ENCODE measurements around the gene NFKBIE.

DNA sequence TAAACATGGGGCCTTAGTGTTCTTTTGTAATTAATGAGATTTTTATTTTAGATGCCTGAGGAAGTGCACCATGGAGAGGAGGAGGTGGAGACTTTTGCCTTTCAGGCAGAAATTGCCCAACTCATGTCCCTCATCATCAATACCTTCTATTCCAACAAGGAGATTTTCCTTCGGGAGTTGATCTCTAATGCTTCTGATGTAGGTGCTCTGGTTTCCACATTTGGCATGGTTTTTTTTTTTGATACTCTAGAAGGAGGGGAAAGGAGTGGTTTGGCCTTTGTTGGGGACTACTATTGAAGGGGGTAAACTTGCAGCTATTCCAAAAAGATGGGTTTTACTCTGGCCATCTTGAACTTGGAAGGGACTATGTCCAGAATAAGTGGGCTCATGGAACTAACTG is 16.8 kb downstream of the NFKBIE start:
- TF ChIP-seq, protein P1, sequence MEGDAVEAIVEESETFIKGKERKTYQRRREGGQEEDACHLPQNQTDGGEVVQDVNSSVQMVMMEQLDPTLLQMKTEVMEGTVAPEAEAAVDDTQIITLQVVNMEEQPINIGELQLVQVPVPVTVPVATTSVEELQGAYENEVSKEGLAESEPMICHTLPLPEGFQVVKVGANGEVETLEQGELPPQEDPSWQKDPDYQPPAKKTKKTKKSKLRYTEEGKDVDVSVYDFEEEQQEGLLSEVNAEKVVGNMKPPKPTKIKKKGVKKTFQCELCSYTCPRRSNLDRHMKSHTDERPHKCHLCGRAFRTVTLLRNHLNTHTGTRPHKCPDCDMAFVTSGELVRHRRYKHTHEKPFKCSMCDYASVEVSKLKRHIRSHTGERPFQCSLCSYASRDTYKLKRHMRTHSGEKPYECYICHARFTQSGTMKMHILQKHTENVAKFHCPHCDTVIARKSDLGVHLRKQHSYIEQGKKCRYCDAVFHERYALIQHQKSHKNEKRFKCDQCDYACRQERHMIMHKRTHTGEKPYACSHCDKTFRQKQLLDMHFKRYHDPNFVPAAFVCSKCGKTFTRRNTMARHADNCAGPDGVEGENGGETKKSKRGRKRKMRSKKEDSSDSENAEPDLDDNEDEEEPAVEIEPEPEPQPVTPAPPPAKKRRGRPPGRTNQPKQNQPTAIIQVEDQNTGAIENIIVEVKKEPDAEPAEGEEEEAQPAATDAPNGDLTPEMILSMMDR (IDR thresholded peaks at IDR 0.05) = no peak
- TF ChIP-seq POLR2A (IDR thresholded peaks at IDR 0.05) (no peak), POLR2AphosphoS5 (IDR thresholded peaks at IDR 0.05) (no peak)
